ENCODE results near the gene TSPEAR. TPM values are rescaled to one million over a fixed set of nuclear protein-coding genes. Genes with fewer than 3 reads are reported as not detected.

The TSPEAR gene
- total RNA-seq, 1 experiment from 2014 or later, result not detected

DNA sequence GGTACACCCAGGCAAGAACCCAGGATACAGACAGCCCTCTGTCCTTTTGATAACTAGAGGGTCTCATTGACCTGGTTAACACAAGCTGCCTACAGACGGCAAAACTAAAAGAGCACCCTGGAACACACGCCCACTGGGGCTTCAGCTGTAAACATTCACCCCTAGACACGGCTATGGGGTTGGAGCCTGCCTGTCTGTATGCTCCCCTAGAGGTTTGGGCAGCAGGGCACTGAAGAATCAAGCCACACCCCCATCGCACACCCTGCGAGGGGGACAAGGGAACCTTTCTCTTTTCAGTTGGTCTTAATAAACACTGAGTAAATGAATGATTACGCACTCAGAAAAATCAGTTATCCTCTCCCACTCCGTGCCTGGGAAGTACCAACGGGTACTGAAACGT is 220.6 kb downstream of the TSPEAR start:
- no peaks in the 10 kb centered on the region for H3K4me1 Mint-ChIP-seq (ENCODE audit: insufficient read depth, unreplicated experiment)
- no peak overlapping the region for H3K4me3 Mint-ChIP-seq (ENCODE audit: unreplicated experiment)
- no TSS peak for BruUV-seq (replicated peaks)
- CTCF ChIA-PET, result no interaction called here
- H3K36me3 Mint-ChIP-seq (ENCODE audit: insufficient read depth, unreplicated experiment), result no peaks in the 10 kb centered on the region
- H3K27ac Mint-ChIP-seq (ENCODE audit: low read depth, unreplicated experiment), result no peak overlapping the region
- H3K27me3 Mint-ChIP-seq (ENCODE audit: insufficient read depth, unreplicated experiment), result no peaks in the 10 kb centered on the region
- POLR2A ChIA-PET, result interaction anchor here (0.6 kb wide), 1 partner anchor 1611 kb away, joined by 3 read pairs; no protein-coding TSS in a partner anchor
- TF ChIP-seq, protein P1, sequence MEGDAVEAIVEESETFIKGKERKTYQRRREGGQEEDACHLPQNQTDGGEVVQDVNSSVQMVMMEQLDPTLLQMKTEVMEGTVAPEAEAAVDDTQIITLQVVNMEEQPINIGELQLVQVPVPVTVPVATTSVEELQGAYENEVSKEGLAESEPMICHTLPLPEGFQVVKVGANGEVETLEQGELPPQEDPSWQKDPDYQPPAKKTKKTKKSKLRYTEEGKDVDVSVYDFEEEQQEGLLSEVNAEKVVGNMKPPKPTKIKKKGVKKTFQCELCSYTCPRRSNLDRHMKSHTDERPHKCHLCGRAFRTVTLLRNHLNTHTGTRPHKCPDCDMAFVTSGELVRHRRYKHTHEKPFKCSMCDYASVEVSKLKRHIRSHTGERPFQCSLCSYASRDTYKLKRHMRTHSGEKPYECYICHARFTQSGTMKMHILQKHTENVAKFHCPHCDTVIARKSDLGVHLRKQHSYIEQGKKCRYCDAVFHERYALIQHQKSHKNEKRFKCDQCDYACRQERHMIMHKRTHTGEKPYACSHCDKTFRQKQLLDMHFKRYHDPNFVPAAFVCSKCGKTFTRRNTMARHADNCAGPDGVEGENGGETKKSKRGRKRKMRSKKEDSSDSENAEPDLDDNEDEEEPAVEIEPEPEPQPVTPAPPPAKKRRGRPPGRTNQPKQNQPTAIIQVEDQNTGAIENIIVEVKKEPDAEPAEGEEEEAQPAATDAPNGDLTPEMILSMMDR (IDR thresholded peaks at IDR 0.05; ENCODE audit: unreplicated experiment), result no peak
- H3K9me3 Mint-ChIP-seq (ENCODE audit: unreplicated experiment), result peaks cover 25% of the 10 kb centered on the region
- no peak for DNase-seq (ENCODE audit: unreplicated experiment)
- intact Hi-C loops (cut with micrococcal nuclease), result no loop called here

DNA sequence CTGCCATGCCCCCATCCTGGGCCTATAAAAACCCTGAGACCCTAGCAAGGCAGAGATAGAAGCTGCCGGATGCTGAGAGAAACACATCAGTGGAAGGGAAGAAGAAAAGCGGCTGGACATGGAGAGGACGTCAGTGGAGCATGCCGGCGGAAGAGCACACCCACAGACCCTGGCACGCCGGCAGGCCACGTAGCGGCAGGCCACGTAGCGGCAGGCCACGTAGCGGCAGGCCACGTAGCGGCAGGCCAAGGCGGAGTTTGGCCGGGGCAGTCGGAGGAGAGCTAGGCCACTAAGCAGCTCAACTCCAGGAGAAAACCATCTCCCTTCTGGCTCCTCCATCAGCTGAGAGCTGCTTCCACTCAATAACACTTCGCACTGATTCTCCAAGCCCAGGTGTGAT is 221.0 kb downstream of the TSPEAR start:
- Mint-ChIP-seq H3K27me3 (ENCODE audit: insufficient read depth, unreplicated experiment) (no peaks in the 10 kb centered on the region), H3K4me3 (ENCODE audit: unreplicated experiment) (no peak overlapping the region), H3K36me3 (ENCODE audit: insufficient read depth, unreplicated experiment) (no peaks in the 10 kb centered on the region), H3K9me3 (ENCODE audit: unreplicated experiment) (peaks cover 22% of the 10 kb centered on the region), H3K4me1 (ENCODE audit: insufficient read depth, unreplicated experiment) (no peaks in the 10 kb centered on the region), H3K27ac (ENCODE audit: low read depth, unreplicated experiment) (no peak overlapping the region)
- ChIA-PET CTCF (interaction anchor here (0.6 kb wide), 1 partner anchor 44 kb away, joined by 4 read pairs; no protein-coding TSS in a partner anchor), POLR2A (no interaction called here)
- intact Hi-C loops (cut with micrococcal nuclease), result no loop called here
- BruUV-seq (replicated peaks), result no TSS peak
- no peak for DNase-seq (ENCODE audit: unreplicated experiment)
- TF ChIP-seq, protein P1 (IDR thresholded peaks at IDR 0.05; ENCODE audit: unreplicated experiment), result no peak

DNA sequence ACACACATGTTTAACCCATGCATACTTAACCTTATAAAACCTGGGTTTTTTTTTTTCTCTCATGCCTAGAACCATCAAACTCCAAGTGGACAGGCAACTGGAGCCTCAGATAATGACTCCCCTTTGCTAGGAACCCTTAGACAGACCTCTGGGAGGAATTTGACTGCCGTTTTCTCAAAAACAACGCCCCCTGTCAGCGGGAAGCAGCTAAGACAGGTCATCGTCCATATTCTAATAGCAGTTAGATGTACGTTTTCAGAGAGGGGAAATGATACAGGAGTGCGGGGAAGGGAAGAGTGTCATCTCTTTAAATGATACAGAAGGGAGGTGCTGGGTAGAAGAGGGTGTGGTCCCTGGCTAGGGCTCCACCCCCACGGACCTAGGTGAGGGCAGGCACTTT is 221.4 kb downstream of the TSPEAR start:
- Mint-ChIP-seq H3K36me3 (ENCODE audit: insufficient read depth, unreplicated experiment) (no peaks in the 10 kb centered on the region), H3K27me3 (ENCODE audit: insufficient read depth, unreplicated experiment) (no peaks in the 10 kb centered on the region), H3K9me3 (ENCODE audit: unreplicated experiment) (peaks cover 18% of the 10 kb centered on the region), H3K27ac (ENCODE audit: low read depth, unreplicated experiment) (no peak overlapping the region), H3K4me3 (ENCODE audit: unreplicated experiment) (no peak overlapping the region), H3K4me1 (ENCODE audit: insufficient read depth, unreplicated experiment) (no peaks in the 10 kb centered on the region)
- ChIA-PET POLR2A (interaction anchor here (0.7 kb wide), 1 partner anchor 439 kb away, joined by 3 read pairs; no protein-coding TSS in a partner anchor), CTCF (interaction anchor here (0.6 kb wide), 1 partner anchor 43 kb away, joined by 4 read pairs; no protein-coding TSS in a partner anchor)
- intact Hi-C loops (cut with micrococcal nuclease), result loop anchor here (5.0 kb wide), 1 partner anchor 612 kb away; no protein-coding TSS in a partner anchor
- TF ChIP-seq, protein P1 (IDR thresholded peaks at IDR 0.05; ENCODE audit: unreplicated experiment), result no peak
- DNase-seq (ENCODE audit: unreplicated experiment), result no peak
- BruUV-seq (replicated peaks), result no TSS peak

DNA sequence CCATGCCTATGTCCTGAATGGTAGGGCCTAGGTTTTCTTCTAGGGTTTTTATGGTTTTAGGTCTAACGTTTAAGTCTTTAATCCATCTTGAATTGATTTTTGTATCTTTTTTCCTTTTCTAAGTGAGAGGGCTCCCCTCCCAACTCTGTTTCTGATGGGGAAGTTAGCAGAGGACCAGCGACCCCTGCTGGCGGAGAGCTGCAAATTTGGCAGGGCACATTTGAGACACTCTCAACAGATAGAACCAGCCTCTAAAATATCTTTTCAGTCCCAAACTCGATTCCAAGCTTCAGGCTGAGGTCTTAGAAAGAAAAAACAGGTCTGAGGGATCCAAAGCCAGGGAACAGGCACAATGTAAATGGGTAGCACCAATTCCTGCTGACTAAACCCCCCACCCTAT is 223.5 kb downstream of the TSPEAR start:
- Mint-ChIP-seq H3K27me3 (ENCODE audit: insufficient read depth, unreplicated experiment) (no peaks in the 10 kb centered on the region), H3K4me3 (ENCODE audit: unreplicated experiment) (no peak overlapping the region), H3K27ac (ENCODE audit: low read depth, unreplicated experiment) (no peak overlapping the region), H3K36me3 (ENCODE audit: insufficient read depth, unreplicated experiment) (no peaks in the 10 kb centered on the region), H3K4me1 (ENCODE audit: insufficient read depth, unreplicated experiment) (no peaks in the 10 kb centered on the region), H3K9me3 (ENCODE audit: unreplicated experiment) (peaks cover 12% of the 10 kb centered on the region)
- CTCF ChIA-PET, result interaction anchor here (0.6 kb wide), 1 partner anchor 237 kb away, joined by 3 read pairs; no protein-coding TSS in a partner anchor
- TF ChIP-seq, protein P1 (IDR thresholded peaks at IDR 0.05; ENCODE audit: unreplicated experiment), result peak; percentile 37
- POLR2A ChIA-PET, result no interaction called here
- DNase-seq (ENCODE audit: unreplicated experiment), result peak; percentile 24
- intact Hi-C loops (cut with micrococcal nuclease), result loop anchor here (5.0 kb wide), 1 partner anchor 614 kb away; no protein-coding TSS in a partner anchor
- BruUV-seq (replicated peaks), result no TSS peak
